Dedifferentiated amniotic fluid mesenchymal stem cell (primary cell): ENCODE results near the gene APH1B.
"Not testable (repeated sequence)": the region's sequence is repeated elsewhere in the genome, so short reads cannot be mapped to it uniquely, and the experiment has no call there.

ENCODE experiments used
- DNase-seq: peaks from one replicate; pipeline ENCODE4 v3.0.0-alpha.2; 2016; ENCODE audit errors: extremely low spot score

APH1B gene

GRCh38 chr15:63277038-63277892 is at the start of gene APH1B:
Gene APH1B (plus strand): TSS chr15:63277605. CDS start chr15:63277624, 19 bp downstream.
- DNase-seq = peak; percentile 35

GRCh38 chr15:63227689-63228088 is 49.7 kb upstream of the APH1B start:
- DNase-seq = no peak

GRCh38 chr15:63231206-63231605 is 46.2 kb upstream of the APH1B start:
- no peak for DNase-seq

GRCh38 chr15:63231706-63232105 is 45.7 kb upstream of the APH1B start:
- no peak for DNase-seq

- no peak for DNase-seq
These were observed 45.0 kb upstream of the APH1B start for GRCh38 chr15:63232405-63232804.

GRCh38 chr15:63232943-63233342 is 44.5 kb upstream of the APH1B start:
- no peak for DNase-seq

- DNase-seq = no peak
These were observed 43.6 kb upstream of the APH1B start for GRCh38 chr15:63233667-63234423.

GRCh38 chr15:63234451-63234870 is 42.9 kb upstream of the APH1B start:
- DNase-seq = peak; percentile 18

- DNase-seq = no peak
These were observed 41.1 kb upstream of the APH1B start for GRCh38 chr15:63236272-63236671.

GRCh38 chr15:63237086-63237485 is 40.3 kb upstream of the APH1B start:
- DNase-seq = not testable (repeated sequence)

- no peak for DNase-seq
These were observed 39.2 kb upstream of the APH1B start for GRCh38 chr15:63238171-63238570.

GRCh38 chr15:63238796-63239195 is 38.6 kb upstream of the APH1B start:
- peak; percentile 34 for DNase-seq

- no peak for DNase-seq
These were observed 37.3 kb upstream of the APH1B start for GRCh38 chr15:63240109-63240508.

- DNase-seq = no peak
These were observed 36.1 kb upstream of the APH1B start for GRCh38 chr15:63241316-63241715.

GRCh38 chr15:63243101-63243500 is 34.3 kb upstream of the APH1B start:
- no peak for DNase-seq

- DNase-seq = no peak
These were observed 33.6 kb upstream of the APH1B start for GRCh38 chr15:63243776-63244175.

GRCh38 chr15:63244399-63244798 is 33.0 kb upstream of the APH1B start:
- DNase-seq = no peak

GRCh38 chr15:63244976-63245645 is 32.3 kb upstream of the APH1B start:
- DNase-seq = no peak

GRCh38 chr15:63246691-63247469 is 30.5 kb upstream of the APH1B start:
- DNase-seq = peak; percentile 73

- DNase-seq = peak; percentile 52
These were observed 27.0 kb upstream of the APH1B start for GRCh38 chr15:63250312-63250965.

- DNase-seq = no peak
These were observed 25.7 kb upstream of the APH1B start for GRCh38 chr15:63251701-63252100.
